ENCODE measurements around the gene YAF2.
A peak's percentile ranks its signal among the peaks of the same experiment; 100 is the strongest.
"Not testable (repeated sequence)": the region's sequence is repeated elsewhere in the genome, so short reads cannot be mapped to it uniquely, and the experiment has no call there.

The YAF2 gene

GRCh38 chr12:42227525-42227924 lies 10.5 kb downstream of the YAF2 start:
- H3K4me1 Mint-ChIP-seq: peaks cover 16% of the 10 kb centered on the region
- H3K27ac Mint-ChIP-seq; DNase-seq (ENCODE audit: low spot score in 2 of 2); ATAC-seq; H3K9me3 Mint-ChIP-seq; H3K36me3 Mint-ChIP-seq; H3K4me3 Mint-ChIP-seq: not testable (repeated sequence)

- DNase-seq (ENCODE audit: low spot score in 2 of 2); H3K4me3 Mint-ChIP-seq; H3K27ac Mint-ChIP-seq; H3K9me3 Mint-ChIP-seq; ATAC-seq; H3K36me3 Mint-ChIP-seq: not testable (repeated sequence)
- peaks cover 14% of the 10 kb centered on the region for H3K4me1 Mint-ChIP-seq
Measured at GRCh38 chr12:42224501-42224900, 13.5 kb downstream of the YAF2 start.

DNA sequence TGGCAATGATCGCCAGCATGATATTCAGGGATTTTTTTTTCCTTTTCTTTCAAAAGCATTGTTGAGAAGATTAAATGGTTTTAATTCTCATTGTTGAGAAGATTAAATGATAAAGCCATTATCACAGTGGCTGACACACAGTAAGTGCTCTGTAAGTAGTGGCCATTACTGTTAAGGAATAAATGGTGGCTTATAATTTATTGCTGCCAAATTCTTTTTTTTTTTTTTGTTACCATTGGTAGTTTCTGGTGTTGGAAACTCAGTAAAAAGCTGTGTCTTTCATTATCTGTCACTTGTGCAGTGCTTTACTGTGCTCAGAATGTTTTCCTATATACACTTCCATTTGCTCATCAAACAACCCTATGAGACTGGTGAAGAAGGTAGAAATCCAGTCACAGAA lies 15.3 kb downstream of the YAF2 start:
- H3K4me3 Mint-ChIP-seq: no peak overlapping the region
- H3K36me3 Mint-ChIP-seq: no peaks in the 10 kb centered on the region
- peaks cover 24% of the 10 kb centered on the region for H3K4me1 Mint-ChIP-seq
- no peaks in the 10 kb centered on the region for H3K9me3 Mint-ChIP-seq
- DNase-seq (ENCODE audit: low spot score in 2 of 2): no peak
- no peak for ATAC-seq
- no peak overlapping the region for H3K27ac Mint-ChIP-seq

DNA sequence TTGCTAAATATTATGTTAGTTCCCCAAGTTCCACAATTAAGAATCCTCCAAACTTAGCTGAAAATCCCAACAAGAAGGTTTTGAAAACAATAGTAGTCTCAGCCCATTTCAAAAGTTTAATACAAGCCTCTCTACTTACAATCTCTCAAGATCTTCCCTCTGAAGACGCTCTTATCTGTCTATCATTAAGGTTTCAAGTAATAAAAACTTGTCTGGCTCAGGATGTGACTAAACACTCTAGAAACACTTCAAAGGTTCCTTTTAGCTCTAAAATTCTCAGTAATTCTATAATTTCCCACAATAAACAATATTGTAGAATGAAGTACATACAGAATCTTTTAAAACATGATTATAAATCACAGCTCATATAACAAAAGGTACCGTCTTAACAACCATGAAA lies 16.3 kb downstream of the YAF2 start:
- ATAC-seq (no peak), DNase-seq (ENCODE audit: low spot score in 2 of 2) (no peak)
- Mint-ChIP-seq H3K36me3 (no peaks in the 10 kb centered on the region), H3K4me1 (peaks cover 27% of the 10 kb centered on the region), H3K4me3 (no peak overlapping the region), H3K27ac (peak overlapping the region; percentile 11), H3K9me3 (no peaks in the 10 kb centered on the region)

DNA sequence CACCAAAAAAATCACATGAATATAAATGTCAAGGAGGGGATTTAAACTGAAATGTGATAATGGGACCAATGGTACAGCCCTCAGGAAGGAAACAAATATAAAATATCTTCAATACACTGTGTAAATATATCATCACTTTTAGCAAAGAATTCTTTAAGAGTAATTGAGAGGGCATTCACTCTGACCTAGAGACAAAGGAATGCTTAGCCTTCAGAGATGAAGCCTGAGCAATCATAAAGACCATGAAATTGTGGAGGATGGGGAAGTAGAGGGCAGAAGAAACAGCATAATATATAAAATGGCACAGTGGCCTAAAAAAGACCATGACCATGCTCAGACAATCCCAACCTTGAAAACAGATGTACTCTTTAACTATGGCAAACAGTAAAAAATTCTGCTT lies 20.4 kb downstream of the YAF2 start:
- Mint-ChIP-seq H3K9me3 (no peaks in the 10 kb centered on the region), H3K4me1 (peaks cover 40% of the 10 kb centered on the region), H3K36me3 (no peaks in the 10 kb centered on the region), H3K27ac (no peak overlapping the region), H3K4me3 (no peak overlapping the region)
- DNase-seq (ENCODE audit: low spot score in 2 of 2) (no peak), ATAC-seq (no peak)

DNA sequence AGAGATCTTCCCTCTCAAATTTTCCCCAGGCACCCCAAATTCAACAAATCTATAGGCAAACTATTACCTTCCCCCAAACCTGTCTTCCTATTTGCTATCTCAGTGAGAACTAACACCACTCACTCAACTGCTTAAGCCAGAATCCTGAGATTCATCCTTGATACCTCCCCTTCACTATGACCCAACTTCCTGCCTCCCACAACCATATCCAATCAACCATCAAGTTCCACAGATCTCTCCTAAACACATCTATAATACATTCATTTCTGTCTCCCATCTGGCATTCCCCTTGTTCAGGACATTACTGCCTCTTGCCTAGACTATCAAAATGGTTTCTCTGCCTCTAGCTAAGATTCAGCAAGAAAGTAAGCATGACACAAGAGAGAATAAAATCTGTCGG lies 21.3 kb downstream of the YAF2 start:
- no peak overlapping the region for H3K4me3 Mint-ChIP-seq
- H3K27ac Mint-ChIP-seq: peak overlapping the region; percentile 8
- no peak for DNase-seq (ENCODE audit: low spot score in 2 of 2)
- no peak for ATAC-seq
- H3K4me1 Mint-ChIP-seq: peaks cover 37% of the 10 kb centered on the region
- H3K9me3 Mint-ChIP-seq: no peaks in the 10 kb centered on the region
- no peaks in the 10 kb centered on the region for H3K36me3 Mint-ChIP-seq

DNA sequence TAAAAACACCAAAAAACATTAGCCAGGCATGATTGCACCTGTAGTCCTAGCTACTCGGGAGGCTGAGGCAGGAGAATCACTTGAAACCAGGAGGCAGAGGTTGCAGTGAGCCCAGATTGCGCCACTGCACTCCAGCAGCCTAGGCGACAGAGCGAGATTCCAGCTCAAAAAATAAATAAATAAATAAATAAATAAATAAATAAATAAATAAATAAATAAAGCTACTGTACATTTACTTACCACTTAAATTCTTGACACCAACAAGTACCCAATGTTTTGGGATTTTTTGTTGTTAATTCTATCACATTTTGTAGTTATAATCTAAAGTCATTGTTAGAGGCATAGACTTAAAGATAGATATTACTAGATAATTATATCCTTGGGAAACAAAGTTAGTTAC lies 22.3 kb downstream of the YAF2 start:
- not testable (repeated sequence) for DNase-seq (ENCODE audit: low spot score in 2 of 2); H3K4me3 Mint-ChIP-seq; H3K36me3 Mint-ChIP-seq; H3K9me3 Mint-ChIP-seq; ATAC-seq; H3K27ac Mint-ChIP-seq
- H3K4me1 Mint-ChIP-seq: peaks cover 29% of the 10 kb centered on the region

- Mint-ChIP-seq H3K9me3 (no peaks in the 10 kb centered on the region), H3K36me3 (peaks cover 15% of the 10 kb centered on the region), H3K4me1 (peaks cover 21% of the 10 kb centered on the region), H3K4me3 (no peak overlapping the region), H3K27ac (no peak overlapping the region)
- no peak for ATAC-seq
- no peak for DNase-seq (ENCODE audit: low spot score in 2 of 2)
Measured at GRCh38 chr12:42213954-42214426, 24.1 kb downstream of the YAF2 start.

- Mint-ChIP-seq H3K9me3 (no peaks in the 10 kb centered on the region), H3K27ac (no peak overlapping the region), H3K4me3 (no peak overlapping the region), H3K36me3 (peaks cover 25% of the 10 kb centered on the region), H3K4me1 (peaks cover 23% of the 10 kb centered on the region)
- no peak for DNase-seq (ENCODE audit: low spot score in 2 of 2)
- no peak for ATAC-seq
Measured at GRCh38 chr12:42213023-42213422, 25.0 kb downstream of the YAF2 start.

DNA sequence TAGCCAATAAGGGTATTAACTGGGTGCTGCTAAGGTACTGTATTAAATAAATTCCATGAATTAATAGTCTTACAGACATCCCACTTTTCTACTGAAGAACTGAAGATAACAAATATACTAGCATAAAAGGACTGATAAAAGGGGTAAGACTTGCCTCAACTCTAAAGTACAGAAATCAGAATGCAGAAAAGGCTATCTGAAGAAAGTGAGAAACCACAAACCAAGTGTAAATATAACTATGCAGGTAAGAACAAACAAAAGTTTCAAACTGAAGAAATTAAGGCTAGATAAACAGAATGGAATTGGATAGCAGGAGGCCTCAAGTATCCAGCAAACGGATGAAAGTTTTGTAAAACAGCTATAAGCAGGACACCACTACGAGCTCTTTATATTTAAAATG lies 29.5 kb downstream of the YAF2 start:
- DNase-seq (ENCODE audit: low spot score in 2 of 2): no peak
- H3K27ac Mint-ChIP-seq: no peak overlapping the region
- peaks cover 62% of the 10 kb centered on the region for H3K36me3 Mint-ChIP-seq

DNA sequence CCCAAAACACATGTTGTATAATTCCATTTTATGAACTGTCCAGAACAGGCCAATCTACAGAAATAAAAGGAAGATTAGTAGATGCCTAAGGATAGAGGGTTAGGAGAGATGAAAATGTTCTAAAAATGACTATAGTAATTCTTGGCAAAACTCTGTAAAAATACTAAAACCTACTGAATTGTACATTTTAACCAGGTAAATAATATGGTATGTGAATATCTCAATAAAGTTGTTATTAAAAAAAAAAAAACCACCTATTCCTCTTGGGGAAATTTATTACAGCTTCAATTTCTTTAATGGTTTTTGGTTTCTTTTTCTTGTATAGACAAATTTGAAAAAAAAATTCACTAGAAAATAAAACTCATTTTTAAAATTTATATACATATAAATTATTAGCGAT lies 33.2 kb downstream of the YAF2 start:
- H3K4me3 Mint-ChIP-seq: no peak overlapping the region
- peaks cover 19% of the 10 kb centered on the region for H3K4me1 Mint-ChIP-seq
- no peak for DNase-seq (ENCODE audit: low spot score in 2 of 2)
- no peak for ATAC-seq
- no peak overlapping the region for H3K27ac Mint-ChIP-seq
- H3K36me3 Mint-ChIP-seq: peaks cover 83% of the 10 kb centered on the region
- H3K9me3 Mint-ChIP-seq: no peaks in the 10 kb centered on the region

More for the DNA sequence above, 29.5 kb downstream of the YAF2 start:
- no peaks in the 10 kb centered on the region for H3K9me3 Mint-ChIP-seq
- no peak overlapping the region for H3K4me3 Mint-ChIP-seq
- no peak for ATAC-seq
- peaks cover 12% of the 10 kb centered on the region for H3K4me1 Mint-ChIP-seq

- no peak for DNase-seq (ENCODE audit: low spot score in 2 of 2)
- peaks cover 79% of the 10 kb centered on the region for H3K36me3 Mint-ChIP-seq
- no peak overlapping the region for H3K4me3 Mint-ChIP-seq
- H3K4me1 Mint-ChIP-seq: peaks cover 19% of the 10 kb centered on the region
- H3K27ac Mint-ChIP-seq: no peak overlapping the region
- no peak for ATAC-seq
- no peaks in the 10 kb centered on the region for H3K9me3 Mint-ChIP-seq
Measured at GRCh38 chr12:42204362-42204761, 33.7 kb downstream of the YAF2 start.

DNA sequence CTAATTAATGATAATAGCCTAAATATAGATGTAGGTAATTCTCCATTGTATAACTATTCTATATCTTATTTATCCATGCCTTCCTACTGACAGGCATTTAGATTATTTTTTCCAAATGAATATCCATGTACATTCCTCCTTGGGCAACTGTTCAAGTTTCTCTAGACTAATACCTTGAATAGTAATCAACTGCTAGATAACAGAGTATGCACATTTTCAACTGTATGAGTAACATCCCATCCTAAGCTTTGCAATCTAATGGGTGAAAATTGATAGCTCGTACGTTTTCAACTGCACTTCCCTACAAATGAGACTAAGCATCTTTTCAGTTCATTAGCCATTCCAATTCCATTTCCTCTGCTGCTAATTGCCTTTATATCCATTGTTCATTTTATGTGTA lies 37.0 kb downstream of the YAF2 start:
- H3K36me3 Mint-ChIP-seq: peaks cover 71% of the 10 kb centered on the region
- no peak for ATAC-seq
- H3K4me3 Mint-ChIP-seq: no peak overlapping the region
- no peak for DNase-seq (ENCODE audit: low spot score in 2 of 2)
- no peaks in the 10 kb centered on the region for H3K9me3 Mint-ChIP-seq
- H3K27ac Mint-ChIP-seq: no peak overlapping the region
- H3K4me1 Mint-ChIP-seq: peaks cover 7% of the 10 kb centered on the region

DNA sequence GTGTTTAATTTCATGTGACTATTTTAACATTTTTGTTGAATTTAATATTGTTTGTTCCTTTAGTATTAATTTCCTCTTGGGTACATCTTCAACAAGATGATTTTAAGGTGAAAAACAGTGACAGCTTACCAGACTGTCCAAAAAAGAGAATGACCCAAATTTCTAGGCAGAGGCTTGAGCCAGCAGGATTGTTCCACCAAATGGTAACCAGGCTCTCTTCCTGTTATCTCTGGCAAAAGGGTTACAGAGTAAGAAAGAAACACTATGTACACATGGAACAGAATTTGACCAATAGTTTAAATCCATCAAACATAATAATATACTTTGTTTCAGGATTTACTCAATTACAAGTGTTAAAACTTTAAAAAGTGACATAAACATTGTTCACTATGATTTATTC lies 39.0 kb downstream of the YAF2 start:
- Mint-ChIP-seq H3K4me3 (no peak overlapping the region), H3K27ac (no peak overlapping the region), H3K9me3 (no peaks in the 10 kb centered on the region), H3K36me3 (peaks cover 59% of the 10 kb centered on the region), H3K4me1 (peaks cover 7% of the 10 kb centered on the region)
- ATAC-seq: no peak
- no peak for DNase-seq (ENCODE audit: low spot score in 2 of 2)

- no peak for DNase-seq (ENCODE audit: low spot score in 2 of 2)
- H3K4me3 Mint-ChIP-seq: no peak overlapping the region
- H3K9me3 Mint-ChIP-seq: no peaks in the 10 kb centered on the region
- peaks cover 47% of the 10 kb centered on the region for H3K36me3 Mint-ChIP-seq
- H3K4me1 Mint-ChIP-seq: peaks cover 2% of the 10 kb centered on the region
- ATAC-seq: no peak
- H3K27ac Mint-ChIP-seq: no peak overlapping the region
Measured at GRCh38 chr12:42196723-42197603, 41.1 kb downstream of the YAF2 start.

GRCh38 chr12:42192686-42193085 lies 45.4 kb downstream of the YAF2 start:
- no peak for DNase-seq (ENCODE audit: low spot score in 2 of 2)
- Mint-ChIP-seq H3K9me3 (no peaks in the 10 kb centered on the region), H3K4me3 (no peak overlapping the region), H3K27ac (no peak overlapping the region), H3K36me3 (peaks cover 26% of the 10 kb centered on the region), H3K4me1 (peaks cover 8% of the 10 kb centered on the region)
- ATAC-seq: no peak

Measured in stimulated activated effector memory CD8-positive, alpha-beta T cell treated with anti-CD3 and anti-CD28 coated beads, Interleukin-12 subunit alpha, Interleukin-12 subunit beta, amount 100 ng/mL, for 72 hours (primary cell).